Loucy (cell line): ENCODE data around the gene TKT.

Experiments used
- EZH2phosphoT487 ChIP-seq: fragments of 200-600 bp; IDR thresholded peaks from 2 replicates; pipeline ENCODE4 v1.6.1; 2018; ENCODE audit warnings: antibody characterized with exemption, mild to moderate bottlenecking, moderate library complexity, borderline replicate concordance
- TF ChIP-seq, protein P1 (sequence below): fragments of 200-600 bp; sonication (generic); conservative IDR thresholded peaks from 2 replicates; pipeline ENCODE4 v1.5.1; 2014; ENCODE audit warnings: mild to moderate bottlenecking, antibody characterized with exemption, low read length

DNA sequence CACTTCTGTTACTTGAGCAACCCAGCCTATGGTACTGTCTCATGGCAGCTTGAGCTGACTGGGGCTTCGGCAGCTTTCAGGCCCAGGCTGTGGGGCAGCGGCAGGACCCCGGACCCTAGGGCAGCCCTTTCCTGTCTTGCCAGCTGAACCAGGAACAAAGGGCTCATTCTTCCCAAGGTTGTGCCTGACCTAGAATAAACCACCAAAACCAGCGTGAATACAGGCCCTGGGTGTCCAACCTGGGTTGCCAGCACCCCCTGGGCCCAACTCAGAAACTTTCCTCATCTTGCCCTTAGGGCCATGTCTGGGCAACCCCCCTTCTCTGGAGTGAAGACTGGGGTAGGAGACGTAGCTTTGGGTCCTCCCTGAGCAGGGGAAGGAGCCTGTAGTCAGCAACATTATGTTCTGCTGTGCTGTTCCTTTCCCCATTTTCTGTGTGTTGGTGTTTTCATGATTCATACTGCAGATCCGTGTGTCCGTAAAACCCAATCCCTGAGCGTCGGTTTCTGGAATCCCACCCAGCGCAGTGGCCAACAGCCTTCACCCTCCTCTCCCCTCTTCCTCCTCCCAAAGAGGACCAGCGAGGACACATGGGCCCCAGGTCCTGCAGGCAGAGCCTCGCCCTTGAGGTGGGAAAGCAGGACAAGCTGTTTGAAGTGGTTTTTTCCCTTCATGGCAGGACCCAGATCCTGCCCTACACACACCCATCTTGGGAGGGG is 33.5 kb downstream of the TKT start:
- TF ChIP-seq, protein P1, sequence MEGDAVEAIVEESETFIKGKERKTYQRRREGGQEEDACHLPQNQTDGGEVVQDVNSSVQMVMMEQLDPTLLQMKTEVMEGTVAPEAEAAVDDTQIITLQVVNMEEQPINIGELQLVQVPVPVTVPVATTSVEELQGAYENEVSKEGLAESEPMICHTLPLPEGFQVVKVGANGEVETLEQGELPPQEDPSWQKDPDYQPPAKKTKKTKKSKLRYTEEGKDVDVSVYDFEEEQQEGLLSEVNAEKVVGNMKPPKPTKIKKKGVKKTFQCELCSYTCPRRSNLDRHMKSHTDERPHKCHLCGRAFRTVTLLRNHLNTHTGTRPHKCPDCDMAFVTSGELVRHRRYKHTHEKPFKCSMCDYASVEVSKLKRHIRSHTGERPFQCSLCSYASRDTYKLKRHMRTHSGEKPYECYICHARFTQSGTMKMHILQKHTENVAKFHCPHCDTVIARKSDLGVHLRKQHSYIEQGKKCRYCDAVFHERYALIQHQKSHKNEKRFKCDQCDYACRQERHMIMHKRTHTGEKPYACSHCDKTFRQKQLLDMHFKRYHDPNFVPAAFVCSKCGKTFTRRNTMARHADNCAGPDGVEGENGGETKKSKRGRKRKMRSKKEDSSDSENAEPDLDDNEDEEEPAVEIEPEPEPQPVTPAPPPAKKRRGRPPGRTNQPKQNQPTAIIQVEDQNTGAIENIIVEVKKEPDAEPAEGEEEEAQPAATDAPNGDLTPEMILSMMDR = no peak
- TF ChIP-seq EZH2phosphoT487 = no peak
